Stimulated activated CD8-positive, alpha-beta memory T cell treated with anti-CD3 and anti-CD28 coated beads, Interleukin-7, amount 100 ng/mL, for 48 hours (primary cell): ENCODE results near the gene SF3B2.
A peak's percentile ranks its signal among the peaks of the same experiment; 100 is the strongest.
"Not testable (repeated sequence)": the region's sequence is repeated elsewhere in the genome, so short reads cannot be mapped to it uniquely, and the experiment has no call there.

Experiments used
- DNase-seq, 2 donors: peaks; one replicate each; pipeline ENCODE4 v3.0.0-alpha.2; 2020; ENCODE audit warnings: low read depth in 1 of 2; ENCODE audit errors: extremely low read depth in 1 of 2

SF3B2 gene

DNA sequence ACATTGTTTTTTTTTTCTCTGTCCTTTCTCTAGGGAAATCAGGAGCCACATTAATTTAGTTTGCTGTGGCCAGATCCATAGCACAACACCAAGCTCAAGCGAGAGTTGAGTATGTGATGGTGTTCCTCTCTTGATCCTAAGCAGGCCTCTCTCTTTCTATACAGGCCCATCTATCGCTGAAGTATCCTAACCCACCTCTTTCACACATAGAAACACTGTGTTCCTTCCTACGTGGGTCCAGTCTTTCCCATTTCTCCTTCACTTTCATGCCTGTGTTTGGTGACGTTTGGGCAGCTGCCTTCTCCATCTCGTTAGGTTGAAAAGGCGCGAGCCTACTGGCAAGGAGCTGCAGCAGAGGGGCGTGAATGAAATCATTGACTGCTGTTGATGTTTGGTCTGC, 20.4 kb downstream of the SF3B2 start:
- DNase-seq: no peak

- no peak for DNase-seq
Measured at GRCh38 chr11:66073669-66074068, 21.5 kb downstream of the SF3B2 start.

GRCh38 chr11:66075273-66075672, 23.1 kb downstream of the SF3B2 start:
- no peak for DNase-seq

GRCh38 chr11:66076561-66076960, 24.4 kb downstream of the SF3B2 start:
- no peak for DNase-seq

DNA sequence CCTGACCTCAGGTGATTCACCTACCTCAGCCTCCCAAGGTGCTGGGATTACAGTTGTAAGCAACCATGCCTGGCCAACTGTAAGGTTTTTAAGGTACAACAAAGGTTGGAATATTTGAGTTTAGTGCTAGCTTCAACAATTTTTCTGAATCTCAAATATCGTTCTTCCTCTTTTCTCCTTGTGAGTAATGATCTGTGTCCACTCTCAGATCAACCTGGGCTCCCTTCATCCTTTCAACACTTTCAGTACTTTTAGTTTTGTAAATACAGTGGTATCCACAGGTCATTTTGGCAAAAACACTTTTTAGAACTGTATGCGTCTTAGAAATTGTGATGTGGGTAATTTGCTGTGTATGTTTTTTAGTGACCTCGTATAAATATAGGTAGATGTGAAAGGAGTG, 25.8 kb downstream of the SF3B2 start:
- no peak for DNase-seq

DNA sequence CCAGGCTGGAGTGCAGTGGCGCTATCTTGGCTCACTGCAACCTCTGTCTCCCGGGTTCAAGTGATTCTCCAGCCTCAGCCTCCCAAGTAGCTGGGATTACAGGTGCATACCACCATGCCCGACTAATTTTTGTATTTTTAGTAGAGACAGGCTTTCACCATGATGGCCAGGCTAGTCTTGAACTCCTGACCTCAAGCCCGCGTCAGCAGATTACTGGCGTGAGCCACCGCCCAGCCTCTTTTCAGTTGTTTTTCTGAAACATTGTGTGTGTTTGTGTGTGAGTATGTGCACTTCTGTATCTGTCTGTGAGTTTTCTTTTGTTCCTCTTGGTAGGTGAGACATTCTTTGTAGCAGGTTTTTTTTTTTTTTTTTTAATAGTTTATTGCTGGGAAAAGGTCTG, 26.8 kb downstream of the SF3B2 start:
- not testable (repeated sequence) for DNase-seq

GRCh38 chr11:66080055-66080817, 28.1 kb downstream of the SF3B2 start:
- peak in 1 of 2 donors; percentile 49 for DNase-seq

GRCh38 chr11:66081505-66081904, 29.3 kb downstream of the SF3B2 start:
- peak in 1 of 2 donors; percentile 39 for DNase-seq

- DNase-seq: no peak
Measured at GRCh38 chr11:66082946-66083698, 31.0 kb downstream of the SF3B2 start.

GRCh38 chr11:66083767-66084166, 31.6 kb downstream of the SF3B2 start:
- no peak for DNase-seq

GRCh38 chr11:66084821-66085475, 32.8 kb downstream of the SF3B2 start:
- DNase-seq: no peak

GRCh38 chr11:66087148-66087908, 35.2 kb downstream of the SF3B2 start:
- no peak for DNase-seq

- DNase-seq: no peak
Measured at GRCh38 chr11:66089067-66089466, 36.9 kb downstream of the SF3B2 start.

DNA sequence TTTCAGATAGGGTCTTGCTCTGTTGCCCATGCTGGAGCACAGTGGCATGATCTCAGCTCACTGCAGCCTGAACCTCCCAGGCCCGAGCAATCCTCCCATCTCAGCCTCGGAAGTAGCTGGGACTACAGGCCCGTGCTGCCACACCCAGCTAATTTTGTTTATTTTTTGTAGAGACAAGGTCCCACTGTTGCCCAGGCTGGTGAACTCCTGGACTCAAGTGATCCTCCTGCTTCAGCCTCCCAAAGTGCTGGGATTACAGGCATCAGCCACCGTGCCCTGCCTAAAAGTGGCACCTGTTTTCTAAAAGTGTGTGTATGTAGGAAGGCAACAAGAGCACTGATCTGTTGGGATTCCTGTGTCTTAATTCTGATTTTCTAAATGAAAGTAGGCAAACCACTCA, 38.1 kb downstream of the SF3B2 start:
- no peak for DNase-seq

DNA sequence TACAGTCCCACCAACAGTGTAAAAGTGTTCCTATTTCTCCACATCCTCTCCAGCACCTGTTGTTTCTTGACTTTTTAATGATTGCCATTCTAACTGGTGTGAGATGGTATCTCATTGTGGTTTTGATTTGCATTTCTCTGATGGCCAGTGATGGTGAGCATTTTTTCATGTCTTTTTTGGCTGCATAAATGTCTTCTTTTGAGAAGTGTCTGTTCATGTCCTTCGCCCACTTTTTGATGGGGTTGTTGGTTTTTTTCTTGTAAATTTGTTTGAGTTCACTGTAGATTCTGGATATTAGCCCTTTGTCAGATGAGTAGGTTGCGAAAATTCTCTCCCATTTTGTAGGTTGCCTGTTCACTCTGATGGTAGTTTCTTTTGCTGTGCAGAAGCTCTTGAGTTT, 40.0 kb downstream of the SF3B2 start:
- DNase-seq: not testable (repeated sequence)

- not testable (repeated sequence) for DNase-seq
Measured at GRCh38 chr11:66099746-66100145, 47.6 kb downstream of the SF3B2 start.

DNA sequence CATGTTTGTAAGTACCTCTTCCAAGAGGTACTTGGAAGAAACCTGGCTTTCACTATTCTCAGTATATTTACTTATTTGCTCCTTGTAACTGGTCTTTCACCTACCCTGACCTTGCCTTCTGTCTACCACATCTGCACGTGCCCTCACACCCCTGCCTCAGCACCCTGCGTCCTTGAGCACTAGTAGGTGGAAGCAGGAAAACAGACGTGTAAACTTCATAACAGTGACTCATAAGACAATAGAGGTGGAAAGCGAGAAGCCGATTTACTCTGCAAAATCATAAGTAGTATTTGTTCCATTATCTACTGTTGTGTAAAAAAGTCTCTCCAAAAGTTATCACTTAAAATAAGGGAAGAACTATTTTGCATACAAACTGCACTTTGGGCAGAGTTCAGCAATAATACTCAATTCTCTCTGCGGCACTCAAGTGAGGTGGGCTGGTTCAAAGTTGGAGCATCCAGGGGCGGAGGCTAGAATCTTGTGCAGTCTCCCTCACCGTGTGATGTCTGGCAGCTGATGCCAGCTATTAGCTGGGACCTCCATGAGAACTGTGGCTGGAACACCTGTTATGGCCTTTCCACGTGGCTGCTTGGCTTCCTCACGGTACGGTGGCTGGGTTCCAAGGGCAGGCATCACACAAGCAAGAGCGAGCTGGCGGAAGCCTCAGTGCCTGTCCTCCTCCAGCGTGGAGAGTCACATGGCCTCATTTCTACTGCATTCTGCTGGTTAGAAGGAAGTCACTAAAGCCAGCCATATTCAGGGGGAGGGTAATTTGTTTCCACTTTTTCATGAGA, 48.3 kb downstream of the SF3B2 start:
- DNase-seq: peak in 1 of 2 donors; percentile 37

DNA sequence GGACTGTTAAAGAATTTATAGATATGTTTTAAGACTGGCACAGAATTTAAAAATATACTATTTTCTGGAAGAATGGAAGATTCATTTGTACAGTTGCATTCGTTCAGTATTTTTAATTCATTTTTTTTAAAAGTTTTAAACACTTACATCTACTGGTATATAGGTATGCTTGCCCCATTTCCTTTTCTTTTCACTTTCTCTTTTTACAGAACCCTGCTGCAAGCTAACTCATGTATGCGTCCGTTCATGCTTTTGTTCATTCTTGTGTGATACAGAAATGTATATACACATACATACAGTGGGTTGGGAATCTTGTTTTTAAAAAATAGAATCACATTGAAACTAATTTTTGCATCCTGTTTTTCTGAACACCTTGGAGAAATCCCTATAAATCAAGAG, 48.9 kb downstream of the SF3B2 start:
- DNase-seq: no peak

DNA sequence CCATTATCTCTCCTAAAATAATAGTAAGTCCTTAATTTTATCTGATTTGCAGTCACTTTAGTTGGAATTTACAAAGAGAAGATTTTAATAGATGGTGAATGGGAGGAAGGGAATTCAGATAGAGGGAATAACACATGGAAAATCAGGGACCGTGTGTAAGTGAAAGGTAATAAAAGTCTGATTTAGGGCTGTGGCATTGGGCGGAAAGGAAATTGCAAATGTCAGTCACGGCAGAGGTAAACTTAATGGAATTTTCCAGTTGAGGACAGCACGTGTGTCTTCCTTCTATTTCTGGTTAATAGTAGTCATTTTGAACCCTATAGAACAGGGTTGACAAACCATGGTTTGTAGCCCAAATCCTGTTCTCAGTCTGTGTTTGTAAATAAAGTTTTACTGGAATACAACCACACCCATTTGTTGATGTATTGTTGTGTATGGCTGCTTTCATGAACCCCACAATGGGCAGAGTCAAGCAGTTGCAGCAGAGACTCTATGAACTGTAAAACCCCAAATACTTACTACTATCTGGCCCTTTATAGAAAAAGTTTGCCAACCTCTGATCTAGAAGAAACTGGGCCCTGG, 52.0 kb downstream of the SF3B2 start:
- no peak for DNase-seq
